GM12891 (cell line): ENCODE measurements around the gene GIPR.

Experiments
- POLR2A ChIP-seq: IDR thresholded peaks from 2 replicates; pipeline ENCODE4 v1.6.1; 2011; ENCODE audit warnings: low read depth, low read length, control low read depth
- POLR2AphosphoS5 ChIP-seq: IDR thresholded peaks from 2 replicates; pipeline ENCODE4 v1.6.1; 2011; ENCODE audit warnings: low read depth, low read length, control low read depth
- TAF1 ChIP-seq: IDR thresholded peaks from 2 replicates; pipeline ENCODE4 v1.6.1; 2011; ENCODE audit warnings: low read depth, low read length, control low read depth

- no peak for TF ChIP-seq POLR2AphosphoS5
- no peak for TF ChIP-seq POLR2A
- TF ChIP-seq TAF1: no peak
Measured at GRCh38 chr19:45646345-45646698, 21.7 kb upstream of the GIPR start.
